T-helper 17 cell (primary cell): Measurements from ENCODE around the gene ADH6. TPM values are rescaled to one million over a fixed set of nuclear protein-coding genes. Genes with fewer than 3 reads are reported as not detected.
"Not testable (repeated sequence)": the region's sequence is repeated elsewhere in the genome, so short reads cannot be mapped to it uniquely, and the experiment has no call there.

ENCODE experiments used
- ATAC-seq: fragments of 150-1000 bp; cut with Tn5 transposase; 2 replicates; pipeline ENCODE4 v1.10.0; 2021; ENCODE audit warnings: mild to moderate bottlenecking, moderate library complexity
- DNase-seq, 3 donors: peaks; one replicate each; pipeline versions ENCODE4 v3.0.0 to v3.0.0-alpha.2; 2020 to 2021
- H3K9me3 ChIP-seq: one replicate; pipeline ENCODE4 v1.7.0; 2013; ENCODE audit warnings: low read length, mild to moderate bottlenecking; ENCODE audit not compliant: control insufficient read depth, poor library complexity, severe bottlenecking
- H3K27ac Mint-ChIP-seq: one replicate; pipeline ENCODE4 v1.8.0; 2022; ENCODE audit warnings: mild to moderate bottlenecking, moderate library complexity, mixed read lengths
- H3K27me3 Mint-ChIP-seq: one replicate; pipeline ENCODE4 v1.8.0; 2022; ENCODE audit warnings: mixed read lengths
- H3K36me3 Mint-ChIP-seq: one replicate; pipeline ENCODE4 v1.8.0; 2022; ENCODE audit warnings: low read depth, mixed read lengths
- H3K4me1 Mint-ChIP-seq: one replicate; pipeline ENCODE4 v1.8.0; 2022; ENCODE audit warnings: mild to moderate bottlenecking, mixed read lengths
- H3K4me3 Mint-ChIP-seq: one replicate; pipeline ENCODE4 v1.8.0; 2022; ENCODE audit warnings: mild to moderate bottlenecking, moderate library complexity, mixed read lengths
- total RNA-seq, 4 donors: library from RNA in 2 of 4; stranded (reverse) in 2 of 4; gene quantifications; one replicate each; pipeline ENCODE4 v1.2.3 and lab custom pipeline; 2022 to 2026

The ADH6 gene
- total RNA-seq, 2 donors from 2014 or later, result not detected

- ATAC-seq, result no peak
- H3K9me3 ChIP-seq, result no peaks in the 10 kb centered on the region
- no peak overlapping the region for H3K4me3 Mint-ChIP-seq
- H3K4me1 Mint-ChIP-seq, result no peaks in the 10 kb centered on the region
- no peaks in the 10 kb centered on the region for H3K36me3 Mint-ChIP-seq
- no peak for DNase-seq
- H3K27me3 Mint-ChIP-seq, result peaks cover 8% of the 10 kb centered on the region
- H3K27ac Mint-ChIP-seq, result no peak overlapping the region
These were observed 10.3 kb downstream of the ADH6 start for GRCh38 chr4:99208719-99209075.

GRCh38 chr4:99207911-99208718 lies 10.9 kb downstream of the ADH6 start:
- H3K4me1 Mint-ChIP-seq, result no peaks in the 10 kb centered on the region
- no peak overlapping the region for H3K4me3 Mint-ChIP-seq
- no peak for DNase-seq
- no peak for ATAC-seq
- no peaks in the 10 kb centered on the region for H3K9me3 ChIP-seq
- H3K27ac Mint-ChIP-seq, result no peak overlapping the region
- H3K27me3 Mint-ChIP-seq, result peaks cover 8% of the 10 kb centered on the region
- H3K36me3 Mint-ChIP-seq, result no peaks in the 10 kb centered on the region

- Mint-ChIP-seq H3K4me1 (no peaks in the 10 kb centered on the region), H3K27ac (no peak overlapping the region), H3K36me3 (no peaks in the 10 kb centered on the region), H3K4me3 (no peak overlapping the region), H3K27me3 (peaks cover 8% of the 10 kb centered on the region)
- no peaks in the 10 kb centered on the region for H3K9me3 ChIP-seq
- ATAC-seq (no peak), DNase-seq (no peak)
These were observed 11.8 kb downstream of the ADH6 start for GRCh38 chr4:99207069-99207743.

GRCh38 chr4:99205153-99205979 lies 13.7 kb downstream of the ADH6 start:
- DNase-seq (no peak), ATAC-seq (no peak)
- Mint-ChIP-seq H3K27ac (no peak overlapping the region), H3K27me3 (peaks cover 8% of the 10 kb centered on the region), H3K36me3 (peaks cover 2% of the 10 kb centered on the region), H3K4me3 (no peak overlapping the region), H3K4me1 (no peaks in the 10 kb centered on the region)
- H3K9me3 ChIP-seq, result no peaks in the 10 kb centered on the region

- DNase-seq (no peak), ATAC-seq (no peak)
- Mint-ChIP-seq H3K4me1 (no peaks in the 10 kb centered on the region), H3K36me3 (peaks cover 2% of the 10 kb centered on the region), H3K4me3 (no peak overlapping the region), H3K27me3 (peaks cover 8% of the 10 kb centered on the region), H3K27ac (no peak overlapping the region)
- H3K9me3 ChIP-seq, result no peaks in the 10 kb centered on the region
These were observed 16.5 kb downstream of the ADH6 start for GRCh38 chr4:99202536-99202935.

- H3K4me3 Mint-ChIP-seq, result no peak overlapping the region
- no peaks in the 10 kb centered on the region for H3K4me1 Mint-ChIP-seq
- peaks cover 8% of the 10 kb centered on the region for H3K27me3 Mint-ChIP-seq
- H3K9me3 ChIP-seq, result no peaks in the 10 kb centered on the region
- ATAC-seq, result no peak
- no peak overlapping the region for H3K27ac Mint-ChIP-seq
- H3K36me3 Mint-ChIP-seq, result peaks cover 2% of the 10 kb centered on the region
- DNase-seq, result no peak
These were observed 17.0 kb downstream of the ADH6 start for GRCh38 chr4:99202094-99202493.

GRCh38 chr4:99201690-99202089 lies 17.4 kb downstream of the ADH6 start:
- Mint-ChIP-seq H3K27ac (no peak overlapping the region), H3K27me3 (peaks cover 8% of the 10 kb centered on the region), H3K4me3 (no peak overlapping the region), H3K36me3 (peaks cover 2% of the 10 kb centered on the region), H3K4me1 (no peaks in the 10 kb centered on the region)
- no peak for DNase-seq
- no peak for ATAC-seq
- H3K9me3 ChIP-seq, result no peaks in the 10 kb centered on the region

- H3K4me1 Mint-ChIP-seq, result no peaks in the 10 kb centered on the region
- no peak for ATAC-seq
- DNase-seq, result no peak
- no peak overlapping the region for H3K27ac Mint-ChIP-seq
- H3K9me3 ChIP-seq, result no peaks in the 10 kb centered on the region
- H3K36me3 Mint-ChIP-seq, result peaks cover 2% of the 10 kb centered on the region
- peaks cover 5% of the 10 kb centered on the region for H3K27me3 Mint-ChIP-seq
- no peak overlapping the region for H3K4me3 Mint-ChIP-seq
These were observed 18.9 kb downstream of the ADH6 start for GRCh38 chr4:99200138-99200537.

GRCh38 chr4:99190336-99190735 lies 28.7 kb downstream of the ADH6 start:
- no peak overlapping the region for H3K4me3 Mint-ChIP-seq
- ATAC-seq (no peak), DNase-seq (no peak)
- H3K27me3 Mint-ChIP-seq, result no peaks in the 10 kb centered on the region
- peaks cover 2% of the 10 kb centered on the region for H3K9me3 ChIP-seq
- H3K36me3 Mint-ChIP-seq, result peaks cover 2% of the 10 kb centered on the region
- H3K4me1 Mint-ChIP-seq, result no peaks in the 10 kb centered on the region
- no peak overlapping the region for H3K27ac Mint-ChIP-seq

- not testable (repeated sequence) for ATAC-seq, H3K27ac Mint-ChIP-seq, DNase-seq, H3K4me3 Mint-ChIP-seq, H3K4me1 Mint-ChIP-seq, H3K9me3 ChIP-seq, H3K36me3 Mint-ChIP-seq, H3K27me3 Mint-ChIP-seq
These were observed 29.1 kb downstream of the ADH6 start for GRCh38 chr4:99189900-99190299.

- H3K27ac Mint-ChIP-seq, result no peak overlapping the region
- peaks cover 2% of the 10 kb centered on the region for H3K36me3 Mint-ChIP-seq
- H3K4me3 Mint-ChIP-seq, result no peak overlapping the region
- no peaks in the 10 kb centered on the region for H3K27me3 Mint-ChIP-seq
- H3K9me3 ChIP-seq, result no peaks in the 10 kb centered on the region
- ATAC-seq (no peak), DNase-seq (no peak)
- H3K4me1 Mint-ChIP-seq, result no peaks in the 10 kb centered on the region
These were observed 33.0 kb downstream of the ADH6 start for GRCh38 chr4:99186029-99186428.

- H3K4me1 Mint-ChIP-seq, result no peaks in the 10 kb centered on the region
These were observed 33.5 kb downstream of the ADH6 start for GRCh38 chr4:99185581-99185980.

GRCh38 chr4:99180382-99181070 lies 38.5 kb downstream of the ADH6 start:
- ATAC-seq, result no peak
- Mint-ChIP-seq H3K27ac (no peak overlapping the region), H3K27me3 (no peaks in the 10 kb centered on the region), H3K36me3 (peaks cover 2% of the 10 kb centered on the region), H3K4me3 (no peak overlapping the region), H3K4me1 (no peaks in the 10 kb centered on the region)
- DNase-seq, result no peak
- H3K9me3 ChIP-seq, result no peaks in the 10 kb centered on the region

More at GRCh38 chr4:99185581-99185980, 33.5 kb downstream of the ADH6 start:
- no peak overlapping the region for H3K27ac Mint-ChIP-seq
- no peaks in the 10 kb centered on the region for H3K9me3 ChIP-seq
- ATAC-seq (no peak), DNase-seq (no peak)
- H3K27me3 Mint-ChIP-seq, result no peaks in the 10 kb centered on the region
- H3K36me3 Mint-ChIP-seq, result peaks cover 2% of the 10 kb centered on the region
- H3K4me3 Mint-ChIP-seq, result no peak overlapping the region
